Activated CD8-positive, alpha-beta memory T cell treated with anti-CD3 and anti-CD28 coated beads for 4 hours (primary cell): ENCODE measurements around the gene NRIP1.
"Not testable (repeated sequence)": the region's sequence is repeated elsewhere in the genome, so short reads cannot be mapped to it uniquely, and the experiment has no call there.

Source experiments
- DNase-seq, 2 donors: peaks; one replicate each; pipeline ENCODE4 v3.0.0-alpha.2; 2020; ENCODE audit warnings: low read depth in 2 of 2

The NRIP1 gene

GRCh38 chr21:15037095-15037899, 27.5 kb downstream of the NRIP1 start:
- DNase-seq: no peak

DNA sequence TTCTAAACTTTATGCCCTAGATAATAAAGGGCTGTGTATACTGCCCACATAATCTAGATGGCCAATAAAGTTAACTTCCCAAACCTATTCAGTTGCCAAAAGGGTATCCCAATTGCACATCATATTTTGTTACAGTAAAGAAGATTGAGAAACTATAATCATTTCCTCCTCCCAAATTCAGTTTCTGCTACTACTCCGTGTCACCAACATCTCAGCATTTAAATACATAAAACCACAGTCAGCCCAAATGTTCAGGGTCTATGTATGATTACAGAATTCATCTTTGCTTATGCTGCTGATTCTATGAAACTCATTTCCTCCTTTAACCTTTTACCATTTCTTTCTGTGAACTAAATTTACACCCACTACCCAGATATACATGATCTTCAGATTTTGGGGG, 28.6 kb downstream of the NRIP1 start:
- no peak for DNase-seq

DNA sequence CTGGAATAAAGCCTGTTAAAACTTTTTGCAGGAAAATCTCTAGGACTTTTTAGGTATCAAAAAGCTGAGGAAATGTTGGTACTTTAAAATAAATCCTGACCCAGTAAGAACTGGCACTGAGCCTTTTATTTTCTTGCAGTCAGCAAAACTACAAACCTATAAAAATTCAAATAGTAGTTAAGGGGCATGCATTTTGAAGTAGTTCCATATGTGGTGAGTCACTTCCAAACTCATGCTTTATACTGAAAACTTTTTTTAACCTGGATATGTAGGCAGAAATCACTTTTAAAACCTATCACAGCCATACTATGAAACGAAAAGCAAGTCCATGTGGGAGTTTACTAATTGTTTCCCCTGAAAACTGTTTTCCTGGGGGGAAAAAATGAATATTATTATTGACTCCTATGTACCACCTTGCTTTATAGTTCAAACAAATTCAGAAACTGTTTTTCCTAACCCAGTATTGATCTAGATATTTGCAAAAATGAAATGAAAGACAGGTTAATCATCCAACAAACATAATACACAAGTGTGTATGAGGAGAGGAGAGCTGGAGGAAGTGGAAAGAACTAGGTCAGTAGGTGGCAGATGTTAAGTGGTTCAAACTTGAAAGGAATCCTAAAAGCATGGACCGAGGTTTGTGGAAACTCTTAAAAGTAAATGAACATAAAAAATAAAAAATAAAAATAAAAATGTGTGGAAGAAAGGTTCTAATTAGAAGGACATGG, 30.5 kb downstream of the NRIP1 start:
- DNase-seq: no peak

DNA sequence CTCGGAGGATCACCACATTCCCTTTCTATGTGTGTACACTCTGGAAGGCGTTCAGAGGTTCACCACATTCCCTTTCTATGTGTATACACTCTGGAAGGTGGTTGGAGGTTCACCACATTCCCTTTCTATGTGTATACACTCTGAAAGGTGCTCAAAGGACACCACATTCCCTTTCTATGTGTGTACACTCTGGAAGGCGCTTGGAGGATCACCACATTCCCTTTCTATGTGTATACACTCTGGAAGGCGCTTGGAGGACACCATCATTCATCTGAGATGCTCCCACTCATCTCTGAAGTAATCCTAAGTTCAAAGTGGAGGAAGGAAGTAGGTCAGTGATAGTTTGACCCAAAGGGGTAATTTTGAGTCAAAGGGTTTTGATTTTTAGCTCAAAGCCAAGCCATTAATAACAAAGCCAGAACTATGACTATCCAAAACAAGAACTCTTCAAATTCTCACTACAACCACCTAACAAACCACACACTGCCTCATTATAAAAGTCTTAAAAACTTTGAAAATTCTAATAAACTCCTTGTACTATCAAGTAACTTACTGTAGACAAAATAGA, 32.9 kb downstream of the NRIP1 start:
- DNase-seq: no peak

- DNase-seq: not testable (repeated sequence)
These were observed 33.4 kb downstream of the NRIP1 start for GRCh38 chr21:15031362-15031761.

DNA sequence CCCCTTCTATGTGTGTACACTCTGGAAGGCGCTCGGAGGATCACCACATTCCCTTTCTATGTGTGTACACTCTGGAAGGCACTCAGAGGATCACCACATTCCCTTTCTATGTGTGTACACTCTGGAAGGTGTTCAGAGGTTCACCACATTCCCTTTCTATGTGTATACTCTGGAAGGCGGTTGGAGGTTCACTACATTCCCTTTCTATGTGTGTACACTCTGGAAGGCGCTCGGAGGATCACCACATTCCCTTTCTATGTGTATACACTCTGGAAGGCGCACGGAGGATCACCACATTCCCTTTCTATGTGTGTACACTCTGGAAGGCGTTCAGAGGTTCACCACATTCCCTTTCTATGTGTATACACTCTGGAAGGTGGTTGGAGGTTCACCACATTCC, 33.9 kb downstream of the NRIP1 start:
- not testable (repeated sequence) for DNase-seq

- no peak for DNase-seq
These were observed 35.7 kb downstream of the NRIP1 start for GRCh38 chr21:15029077-15029476.

- no peak for DNase-seq
These were observed 36.6 kb downstream of the NRIP1 start for GRCh38 chr21:15028186-15028585.

GRCh38 chr21:15027056-15027455, 37.7 kb downstream of the NRIP1 start:
- DNase-seq: no peak

GRCh38 chr21:15026370-15026769, 38.4 kb downstream of the NRIP1 start:
- no peak for DNase-seq

DNA sequence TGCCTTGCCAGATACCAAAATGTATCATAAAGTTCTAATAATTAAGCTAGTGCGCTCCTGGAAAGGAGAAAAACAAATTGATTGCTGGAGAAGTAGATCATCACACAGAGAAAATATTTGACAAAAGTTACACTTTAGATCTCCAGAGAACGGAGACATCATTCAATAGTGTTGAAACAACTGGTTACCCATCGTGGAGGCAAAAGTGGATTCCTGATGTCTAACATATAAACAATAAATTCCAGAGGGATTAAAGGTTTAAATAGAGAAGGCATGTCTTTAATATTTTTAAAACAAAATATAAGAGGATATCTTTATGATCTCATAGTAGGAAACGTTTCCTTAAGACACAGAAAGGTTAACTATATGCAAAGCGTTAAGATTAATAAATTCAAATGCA, 41.0 kb downstream of the NRIP1 start:
- no peak for DNase-seq

DNA sequence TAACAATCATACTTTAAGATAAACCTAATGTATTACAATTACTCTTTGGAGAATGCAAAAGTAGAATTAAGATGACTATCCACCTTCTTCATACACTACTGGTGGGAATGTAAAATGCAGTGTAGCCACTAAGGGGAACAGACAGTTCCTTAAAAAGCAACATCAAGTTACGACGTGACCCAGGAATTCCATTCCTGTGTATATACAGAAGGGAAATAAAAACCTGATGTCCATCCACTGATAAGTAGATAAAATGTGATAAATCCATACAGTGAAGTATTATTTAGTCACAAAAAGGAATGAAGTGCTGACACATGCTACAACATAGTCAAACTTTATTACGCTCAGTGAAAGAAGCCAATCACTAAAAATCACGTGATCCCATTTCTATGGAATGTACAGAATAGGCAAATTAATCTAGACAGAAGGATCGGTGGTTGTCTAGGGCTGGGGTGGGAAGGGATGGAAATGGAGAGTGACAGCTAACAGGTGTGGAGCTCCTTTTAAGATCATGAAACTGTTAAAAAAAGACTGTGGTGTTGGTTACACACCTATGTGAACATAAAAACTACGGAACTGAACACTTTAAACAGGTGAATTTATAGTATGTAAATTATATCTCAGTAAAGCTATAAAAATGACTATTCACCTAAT, 42.1 kb downstream of the NRIP1 start:
- DNase-seq: no peak

- no peak for DNase-seq
These were observed 44.0 kb downstream of the NRIP1 start for GRCh38 chr21:15020797-15021196.

GRCh38 chr21:15018382-15018781, 46.4 kb downstream of the NRIP1 start:
- no peak for DNase-seq

DNA sequence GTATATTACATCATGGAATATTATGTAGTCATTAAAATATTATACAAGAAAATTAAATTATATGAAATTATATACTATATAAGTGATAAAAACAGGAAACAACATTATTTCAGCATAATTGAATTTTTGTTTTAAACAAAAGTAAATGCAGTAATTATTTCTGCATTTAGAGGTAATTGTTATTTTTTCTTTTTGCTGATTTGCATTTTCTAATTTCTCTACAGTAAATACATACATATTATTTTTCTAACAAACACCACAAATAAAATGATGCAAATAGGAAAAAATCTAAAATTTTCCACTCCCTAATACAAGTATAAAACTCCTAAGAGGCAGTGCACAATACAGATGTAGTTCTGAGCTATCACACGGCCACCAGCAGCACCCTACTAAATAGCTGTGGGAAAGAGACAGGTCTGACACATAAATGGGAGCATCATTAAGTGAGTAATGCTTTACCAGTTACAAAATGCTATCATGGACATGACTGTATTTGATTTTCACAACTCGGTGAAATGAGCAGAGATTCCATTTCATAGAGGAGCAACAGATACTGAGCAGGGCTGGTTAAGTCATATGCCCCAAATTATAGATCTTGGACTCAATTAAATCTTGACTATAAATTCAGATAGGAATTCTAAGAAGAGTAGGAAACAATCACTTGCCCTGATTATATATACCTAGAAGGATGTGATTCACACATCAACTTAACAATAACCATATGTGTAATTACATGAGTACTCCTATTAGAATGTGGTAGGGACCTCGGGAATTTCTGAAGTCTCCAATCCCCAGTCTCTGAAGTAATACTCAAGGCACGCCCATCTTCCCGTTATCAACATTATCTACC, 49.0 kb downstream of the NRIP1 start:
- DNase-seq: no peak

GRCh38 chr21:15014221-15014620, 50.6 kb downstream of the NRIP1 start:
- no peak for DNase-seq

- DNase-seq: no peak
These were observed 52.8 kb downstream of the NRIP1 start for GRCh38 chr21:15011967-15012366.

DNA sequence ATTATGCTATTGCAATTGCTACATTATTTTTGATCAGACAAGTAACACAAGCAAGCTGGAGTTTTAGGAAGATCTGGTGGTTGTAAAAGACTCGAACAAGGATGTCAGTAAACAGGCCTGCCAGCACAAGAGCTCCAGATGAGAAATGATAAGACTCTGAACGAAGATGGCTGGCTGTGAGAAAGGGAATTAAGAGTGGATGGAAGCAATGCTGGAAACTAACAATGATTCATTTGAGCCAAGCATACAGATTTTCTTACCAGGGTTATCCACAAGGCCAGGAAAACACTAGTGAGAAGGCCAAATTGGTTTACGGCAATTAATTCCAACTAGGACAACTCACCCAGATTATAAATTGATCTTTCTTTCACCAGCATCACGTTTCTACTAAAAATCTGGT, 54.2 kb downstream of the NRIP1 start:
- no peak for DNase-seq

- no peak for DNase-seq
These were observed 54.9 kb downstream of the NRIP1 start for GRCh38 chr21:15009837-15010363.

DNA sequence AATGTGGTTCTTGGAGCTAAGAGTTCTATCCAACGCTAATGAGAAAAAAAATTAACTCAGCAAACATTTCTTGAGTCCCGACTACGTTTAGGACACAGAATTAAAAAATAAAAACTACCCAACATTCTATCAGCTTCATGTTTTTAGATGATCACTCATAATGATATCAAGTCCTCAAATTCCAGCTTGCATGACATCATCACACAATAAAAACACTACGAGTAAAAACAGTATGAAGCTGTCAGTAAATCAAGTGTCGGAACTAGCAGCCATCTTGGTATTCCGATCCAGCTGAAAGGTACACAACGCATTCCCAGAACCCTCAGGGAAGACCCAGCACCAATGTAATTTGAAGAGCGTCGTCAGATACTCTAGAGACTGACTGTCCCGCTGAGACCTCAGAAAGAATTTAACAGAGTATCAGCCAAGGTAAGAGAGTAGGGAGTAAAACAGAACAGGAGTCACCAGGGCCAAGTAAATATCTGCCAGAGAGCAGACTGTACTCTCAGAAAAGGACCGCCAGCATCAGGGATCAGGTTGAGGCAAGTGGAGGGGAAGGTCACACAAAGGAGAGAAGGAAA, 57.0 kb downstream of the NRIP1 start:
- DNase-seq: no peak
